Activated CD4-positive, alpha-beta T cell treated with anti-CD3 and anti-CD28 coated beads, Interleukin-2, amount 50 U/mL, for 24 hours (primary cell): ENCODE data around the gene PHKG2.

Experiments
- DNase-seq, 2 donors: peaks; one replicate each; pipeline ENCODE4 v3.0.0-alpha.2; 2020; ENCODE audit warnings: low read depth in 1 of 2, low spot score in 1 of 2

The PHKG2 gene

DNA sequence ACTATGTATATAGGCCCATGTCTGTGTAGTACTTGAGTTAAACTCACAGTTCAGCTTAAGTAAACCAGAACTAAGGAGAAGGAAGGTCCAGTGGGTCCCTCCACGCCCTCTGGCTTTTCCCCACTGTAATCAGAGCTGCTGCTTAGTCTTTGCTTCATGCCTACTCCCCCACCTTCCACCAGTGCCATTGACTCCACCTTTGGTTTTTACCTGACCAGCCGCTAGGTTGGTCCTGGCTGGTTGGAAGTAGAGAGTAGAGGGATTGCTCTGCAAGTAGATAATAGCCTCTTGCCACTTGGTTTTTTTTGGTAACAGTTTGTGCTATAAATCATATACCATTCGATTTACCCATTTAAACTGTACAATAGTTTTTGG, 22.8 kb upstream of the PHKG2 start:
- DNase-seq: no peak

DNA sequence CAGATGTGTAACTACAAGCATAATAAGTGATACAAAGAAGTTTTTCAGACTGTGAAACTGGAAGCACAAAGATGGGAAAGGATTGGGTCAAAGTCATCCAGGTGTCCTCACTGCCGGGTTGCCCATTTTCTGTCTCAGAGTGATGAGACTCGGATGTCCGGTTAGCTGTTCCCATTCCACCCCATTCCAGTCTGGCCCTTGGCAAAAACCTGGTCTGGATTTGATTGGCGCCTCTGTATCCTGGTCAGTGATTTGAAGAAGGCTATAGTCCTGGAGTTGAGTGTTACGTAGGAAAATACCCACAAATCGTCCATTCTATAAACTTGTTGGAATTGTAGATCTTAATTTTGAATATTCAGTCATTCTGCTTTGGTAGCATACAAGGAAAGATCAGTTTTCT, 19.9 kb upstream of the PHKG2 start:
- no peak for DNase-seq

GRCh38 chr16:30728899-30729672, 19.1 kb upstream of the PHKG2 start:
- no peak for DNase-seq

- DNase-seq: no peak
Observed at GRCh38 chr16:30731411-30731810, 16.8 kb upstream of the PHKG2 start.

DNA sequence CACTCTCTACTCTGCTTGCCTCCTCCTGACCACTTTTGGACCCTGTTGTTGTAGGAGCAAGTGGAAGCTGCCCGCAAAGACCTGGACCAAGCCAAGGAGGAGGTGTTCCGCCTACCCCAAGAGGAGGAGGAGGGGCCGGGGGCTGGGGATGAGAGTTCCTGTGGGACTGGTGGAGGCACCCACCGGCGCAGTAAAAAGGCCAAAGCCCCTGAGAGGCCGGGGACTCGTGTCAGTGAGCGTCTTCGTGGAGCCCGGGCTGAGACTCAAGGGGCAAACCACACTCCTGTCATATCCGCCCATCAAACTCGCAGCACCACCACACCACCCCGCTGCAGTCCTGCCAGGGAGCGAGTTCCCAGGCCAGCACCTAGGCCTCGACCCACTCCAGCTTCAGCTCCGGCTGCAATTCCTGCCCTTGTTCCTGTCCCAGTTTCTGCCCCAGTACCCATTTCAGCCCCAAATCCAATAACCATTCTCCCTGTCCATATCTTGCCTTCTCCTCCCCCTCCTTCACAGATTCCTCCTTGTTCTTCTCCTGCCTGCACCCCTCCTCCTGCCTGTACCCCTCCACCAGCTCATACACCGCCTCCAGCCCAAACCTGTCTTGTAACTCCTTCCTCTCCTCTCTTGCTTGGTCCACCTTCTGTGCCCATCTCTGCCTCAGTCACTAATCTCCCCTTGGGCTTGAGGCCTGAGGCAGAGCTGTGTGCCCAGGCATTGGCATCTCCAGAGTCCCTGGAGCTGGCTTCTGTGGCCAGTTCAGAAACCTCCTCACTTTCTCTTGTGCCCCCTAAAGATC, 11.0 kb upstream of the PHKG2 start:
- DNase-seq: no peak

DNA sequence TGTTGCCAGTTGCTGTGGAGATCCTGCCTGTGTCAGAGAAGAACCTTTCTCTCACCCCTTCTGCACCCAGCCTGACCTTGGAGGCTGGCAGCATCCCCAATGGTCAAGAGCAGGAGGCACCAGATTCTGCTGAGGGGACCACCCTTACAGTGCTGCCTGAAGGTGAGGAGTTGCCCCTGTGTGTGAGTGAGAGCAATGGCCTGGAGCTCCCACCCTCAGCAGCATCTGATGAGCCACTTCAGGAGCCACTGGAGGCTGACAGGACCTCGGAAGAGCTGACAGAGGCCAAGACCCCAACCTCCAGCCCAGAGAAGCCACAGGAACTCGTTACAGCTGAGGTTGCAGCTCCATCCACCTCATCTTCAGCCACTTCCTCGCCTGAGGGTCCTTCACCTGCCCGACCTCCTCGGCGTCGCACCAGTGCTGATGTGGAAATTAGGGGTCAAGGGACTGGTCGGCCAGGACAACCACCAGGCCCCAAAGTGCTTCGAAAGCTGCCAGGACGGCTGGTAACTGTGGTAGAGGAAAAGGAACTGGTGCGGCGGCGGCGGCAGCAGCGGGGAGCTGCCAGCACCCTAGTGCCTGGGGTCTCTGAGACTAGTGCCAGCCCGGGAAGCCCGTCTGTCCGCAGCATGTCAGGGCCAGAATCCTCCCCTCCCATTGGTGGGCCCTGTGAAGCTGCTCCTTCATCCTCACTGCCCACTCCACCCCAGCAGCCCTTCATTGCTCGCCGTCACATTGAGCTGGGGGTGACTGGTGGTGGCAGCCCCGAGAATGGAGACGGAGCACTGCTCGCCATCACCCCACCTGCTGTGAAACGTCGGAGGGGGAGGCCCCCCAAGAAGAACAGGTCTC, 10.2 kb upstream of the PHKG2 start:
- DNase-seq: no peak

GRCh38 chr16:30738984-30739951, 9.0 kb upstream of the PHKG2 start:
- no peak for DNase-seq

- DNase-seq: no peak
Observed at GRCh38 chr16:30740364-30741251, 7.6 kb upstream of the PHKG2 start.

DNA sequence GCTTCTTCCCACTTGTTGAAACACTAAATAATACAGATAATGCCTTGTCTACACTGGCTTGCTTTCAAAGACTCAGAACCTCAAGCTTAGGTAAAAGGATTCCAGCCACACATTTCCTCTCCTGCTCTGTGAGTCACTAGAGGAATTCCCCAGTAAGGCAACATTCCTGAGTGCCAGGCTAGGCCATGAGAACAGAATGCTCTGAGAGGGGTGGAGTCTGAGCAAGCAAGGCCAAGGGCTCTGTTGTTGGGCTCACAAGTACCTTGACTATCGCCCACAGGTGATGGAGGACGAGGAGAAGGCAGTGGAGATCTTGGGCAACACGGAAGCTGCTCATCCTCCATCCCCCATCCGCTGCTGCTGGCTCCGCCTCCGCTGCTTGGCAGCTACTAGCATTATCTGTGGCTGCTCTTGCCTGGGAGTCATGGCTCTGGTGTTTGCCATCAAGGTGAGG, 6.7 kb upstream of the PHKG2 start:
- no peak for DNase-seq

DNA sequence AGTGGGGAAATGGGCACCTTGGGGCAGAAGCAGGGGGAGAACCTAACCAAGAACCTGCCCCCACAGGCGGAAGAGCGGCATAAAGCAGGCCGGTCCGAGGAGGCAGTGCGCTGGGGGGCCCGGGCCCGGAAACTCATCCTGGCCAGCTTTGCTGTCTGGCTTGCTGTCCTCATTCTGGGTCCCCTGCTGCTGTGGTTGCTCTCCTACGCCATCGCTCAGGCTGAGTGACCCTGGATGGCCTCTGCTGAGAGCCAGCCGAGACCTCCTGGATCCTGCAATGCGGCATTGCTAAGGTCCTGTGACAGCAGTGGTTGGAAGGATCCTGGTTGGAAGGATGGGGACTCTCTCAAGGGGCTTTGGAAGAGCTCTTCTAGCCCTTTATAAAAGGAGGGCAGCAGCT, 4.5 kb upstream of the PHKG2 start:
- no peak for DNase-seq

- no peak for DNase-seq
Observed at GRCh38 chr16:30744183-30744582, 4.0 kb upstream of the PHKG2 start.

- no peak for DNase-seq
Observed at GRCh38 chr16:30745082-30745481, 3.1 kb upstream of the PHKG2 start.

DNA sequence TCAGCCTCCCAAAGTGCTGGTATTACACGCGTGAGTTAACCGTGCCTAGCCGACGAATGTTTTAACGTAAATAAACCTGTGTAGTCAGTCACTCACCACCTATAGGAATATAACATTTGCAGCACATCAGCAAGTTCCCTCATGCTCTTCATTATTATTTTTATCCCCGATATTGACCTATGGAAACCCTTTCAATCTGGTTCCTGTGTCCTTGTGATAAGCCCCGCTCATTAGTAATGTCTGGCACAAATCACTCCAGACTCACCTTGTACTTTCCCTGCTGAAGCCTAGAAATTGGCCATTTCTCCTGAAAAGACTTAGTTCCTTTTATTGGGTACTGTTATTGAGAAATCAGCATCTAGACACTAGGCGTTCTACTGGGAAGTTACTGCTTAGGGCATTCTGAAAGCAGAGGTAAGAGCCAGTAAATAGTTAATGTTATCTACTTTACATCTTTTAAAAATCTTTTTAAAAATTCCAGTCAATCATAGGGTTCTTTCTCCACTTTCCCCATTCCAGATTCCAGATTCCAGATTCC, 1.5 kb upstream of the PHKG2 start:
- DNase-seq: no peak

DNA sequence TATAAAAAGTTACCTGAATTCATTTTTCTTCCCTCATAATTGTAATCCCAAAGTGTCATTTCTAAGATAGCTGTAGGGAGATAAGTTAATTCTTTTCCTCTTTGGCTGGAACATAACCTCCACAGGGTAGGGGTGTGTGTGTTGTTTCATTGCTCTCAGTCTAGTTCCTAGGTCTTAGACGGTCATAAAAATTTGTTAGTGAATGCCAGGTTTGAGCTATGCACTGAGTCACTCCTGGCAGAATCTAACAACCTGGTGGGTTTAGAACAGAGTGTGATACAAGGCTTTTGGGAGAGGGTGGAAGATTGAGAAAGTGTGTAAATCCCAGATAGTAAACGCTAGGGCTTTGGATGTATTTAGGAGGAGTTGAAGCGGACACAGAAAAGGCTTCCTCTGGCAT, 894 bp upstream of the PHKG2 start:
- DNase-seq: no peak

DNA sequence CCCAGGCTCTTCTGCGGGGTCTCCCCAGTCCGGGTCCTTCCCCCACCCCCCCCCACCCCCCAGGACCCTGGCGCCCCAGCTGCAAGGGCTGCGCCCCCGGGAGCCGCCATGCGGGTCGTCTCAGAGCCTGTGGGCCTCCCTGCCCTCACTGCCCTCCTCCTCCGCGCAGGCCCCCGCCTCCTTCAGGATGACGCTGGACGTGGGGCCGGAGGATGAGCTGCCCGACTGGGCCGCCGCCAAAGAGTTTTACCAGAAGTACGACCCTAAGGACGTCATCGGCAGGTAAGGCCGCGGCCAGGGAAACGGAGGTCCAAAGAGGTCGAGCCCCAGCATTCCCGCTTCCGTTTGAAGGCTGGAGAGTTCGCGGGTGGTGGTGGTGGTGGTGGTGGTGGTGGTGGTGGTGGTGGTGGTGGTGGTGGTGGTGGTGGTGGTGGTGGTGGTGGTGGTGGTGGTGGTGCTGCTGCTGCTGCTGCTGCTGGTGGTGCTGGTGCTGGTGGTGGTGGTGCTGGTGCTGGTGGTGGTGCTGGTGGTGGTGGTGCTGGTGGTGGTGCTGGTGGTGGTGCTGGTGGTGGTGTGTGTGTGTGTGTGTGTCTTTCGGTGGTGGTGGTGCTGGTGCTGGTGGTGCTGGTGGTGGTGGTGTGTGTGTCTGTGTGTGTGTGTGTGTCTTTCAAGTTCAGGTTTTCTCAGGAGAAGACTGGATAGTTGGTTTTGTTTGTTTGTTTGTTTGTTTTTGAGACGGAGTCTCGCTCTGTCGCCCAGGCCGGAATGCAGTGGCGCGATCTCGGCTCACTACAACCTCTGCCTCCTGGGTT, 615 bp downstream of the PHKG2 start:
- DNase-seq: no peak

DNA sequence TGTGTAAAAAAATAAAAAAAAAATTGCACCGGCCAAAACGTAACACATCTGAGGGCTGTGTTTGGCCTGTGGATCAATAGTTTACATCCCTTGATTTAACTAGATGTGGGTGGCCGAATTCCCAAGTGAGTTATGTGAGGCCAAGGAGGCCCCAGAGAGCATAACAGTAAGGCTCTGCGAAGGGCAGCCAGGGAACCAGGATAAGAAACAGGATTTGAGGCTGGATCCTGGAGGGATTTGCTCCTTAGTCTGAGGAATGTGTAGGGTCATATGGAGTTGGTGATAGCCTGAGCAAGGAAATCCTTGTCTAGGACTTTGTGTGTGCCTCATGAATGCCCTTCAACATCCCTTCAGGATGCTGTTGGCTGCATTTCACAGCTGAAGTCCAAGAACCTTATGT, 2.0 kb downstream of the PHKG2 start:
- DNase-seq: no peak

DNA sequence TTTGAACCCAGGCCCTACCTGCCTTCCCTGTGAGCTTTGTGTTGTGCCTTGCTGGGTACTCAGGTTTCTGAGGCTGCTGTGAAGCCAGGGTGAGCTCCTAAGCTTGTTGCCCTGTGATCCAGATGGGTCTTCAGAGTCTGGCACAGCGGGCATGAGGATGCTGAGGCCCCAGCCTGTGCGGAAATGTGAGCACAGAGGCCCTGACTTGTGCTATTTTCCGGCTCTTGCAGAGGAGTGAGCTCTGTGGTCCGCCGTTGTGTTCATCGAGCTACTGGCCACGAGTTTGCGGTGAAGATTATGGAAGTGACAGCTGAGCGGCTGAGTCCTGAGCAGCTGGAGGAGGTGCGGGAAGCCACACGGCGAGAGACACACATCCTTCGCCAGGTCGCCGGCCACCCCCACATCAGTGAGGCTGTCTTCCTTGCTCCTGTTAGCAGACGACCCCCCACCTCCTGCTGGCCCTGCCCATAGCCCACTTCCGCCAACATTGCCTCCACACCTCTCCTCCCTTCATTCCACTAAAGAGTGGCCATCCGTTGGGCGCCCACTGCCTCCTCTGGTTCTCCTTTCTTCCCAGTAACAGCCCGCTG, 2.7 kb downstream of the PHKG2 start:
- DNase-seq: no peak

DNA sequence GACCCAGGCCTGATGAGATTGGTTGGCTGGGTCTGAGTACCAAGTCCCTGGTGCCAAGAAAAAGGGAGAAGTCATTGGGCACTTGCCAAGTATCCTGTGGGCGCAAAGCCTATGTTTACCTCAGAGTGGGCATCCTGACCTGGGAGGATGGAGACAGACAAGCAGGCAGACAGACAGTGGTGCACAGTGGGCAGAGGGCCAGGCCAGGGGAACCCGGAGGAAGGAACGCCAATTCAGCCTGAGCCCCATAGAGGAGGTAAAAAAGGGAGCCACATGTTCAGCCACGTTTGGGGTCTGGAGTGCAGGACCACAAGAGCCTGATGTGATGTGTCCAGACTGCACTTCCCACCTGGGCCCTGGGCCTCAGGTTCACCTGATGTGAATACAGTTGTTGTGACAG, 5.4 kb downstream of the PHKG2 start:
- DNase-seq: no peak
